Heart right ventricle (tissue), 16 donors: ENCODE measurements around the gene PLCB4. TPM values are rescaled to one million over a fixed set of nuclear protein-coding genes. Genes with fewer than 3 reads are reported as not detected.

Experiments
- ATAC-seq, 8 donors: fragments of 200-7000 bp; cut with Tn5 transposase; one replicate each; pipeline ENCODE4 v1.9.1; 2020; ENCODE audit warnings: mild to moderate bottlenecking in 8 of 8, moderate library complexity in 8 of 8, moderate number of reproducible peaks in 1 of 8
- DNase-seq, 2 donors: peaks; one replicate each; pipeline ENCODE4 v3.0.0-alpha.2; 2020
- H3K27ac ChIP-seq, 10 donors: fragments of 200-600 bp; sonication (generic) in 2 of 10; one replicate each; pipeline versions ENCODE4 v1.5.0 to v1.8.0; 2020 to 2022; ENCODE audit warnings: mild to moderate bottlenecking in 3 of 10
- H3K27me3 ChIP-seq, 7 donors: fragments of 200-600 bp; one replicate each; pipeline ENCODE4 v1.8.0; 2021 to 2022; ENCODE audit warnings: mild to moderate bottlenecking in 2 of 7
- H3K36me3 ChIP-seq, 9 donors: fragments of 200-600 bp; sonication (generic) in 1 of 9; one replicate each; pipeline versions ENCODE4 v1.5.0 to v1.8.0; 2020 to 2022; ENCODE audit warnings: mild to moderate bottlenecking in 2 of 9
- H3K4me1 ChIP-seq, 9 donors: fragments of 200-600 bp; sonication (generic) in 1 of 9; one replicate each; pipeline versions ENCODE4 v1.5.0 to v1.8.0; 2020 to 2022; ENCODE audit warnings: mild to moderate bottlenecking in 4 of 9
- H3K4me3 ChIP-seq, 10 donors: fragments of 200-600 bp; sonication (generic) in 2 of 10; one replicate each; pipeline versions ENCODE4 v1.5.0 to v1.8.0; 2020 to 2022; ENCODE audit warnings: mild to moderate bottlenecking in 7 of 10, moderate library complexity in 2 of 10
- H3K9me3 ChIP-seq, 11 donors: fragments of 200-600 bp in 10 of 11; sonication (generic) in 2 of 11; one replicate each; pipeline versions ENCODE4 v1.5.0 to v1.8.0; 2013 to 2022; ENCODE audit warnings: mild to moderate bottlenecking in 2 of 11, control low read depth in 1 of 11, moderate library complexity in 1 of 11
- CTCF ChIP-seq, 9 donors: fragments of 200-600 bp; sonication (generic) in 2 of 9; IDR thresholded peaks; one replicate each; pipeline versions ENCODE4 v1.5.0 to v1.8.0; 2021 to 2022; ENCODE audit warnings: antibody characterized with exemption in 9 of 9, mild to moderate bottlenecking in 5 of 9, moderate library complexity in 1 of 9
- WGBS, 2 donors: extraction: QIAGEN DNeasy Blood & Tissue Kit; methylation state at CpG; one replicate each; pipeline ENCODE4 v1.1.7; 2013; ENCODE audit warnings: inconsistent platforms in 1 of 2; 5-methylcytosine and 5-hydroxymethylcytosine counted together
- intact Hi-C, 10 donors: fragments of 100-400 bp; cut with DNase I; formaldehyde crosslinking; loops; one replicate each; pipeline versions ENCODE4 v1.11.1 to v1.14.2; 2022
- polyA plus RNA-seq, 2 donors: library from polyadenylated mRNA; stranded (reverse); fragments of 200-250 nt; gene quantifications; one replicate each; pipeline ENCODE4 v1.2.3, GENCODE V29; 2013
- total RNA-seq, 10 donors: library from RNA; stranded (reverse); fragmentation: NEBNext Ultra II Directional in 3 of 10; extraction: Animal tissue kit (Norgen Biotek cat#: 25700) in 3 of 10; gene quantifications; one replicate each; pipeline versions ENCODE4 v1.2.1 to v1.2.4, GENCODE V29; 2021 to 2023
- donor health status: Arrhythmogenic right ventricular cardiomyopathy.
- donor health status: ischemic (EF 13 %, LVEDD 7.1; RV severe dilation, severe dysfunction).
- donor health status: healthy with polysubstance abuse.
- donor health status: DM: no; HTN: yes; CAD: no.
- donor health status: DM: no; HTN: no; CAD: no.
- donor health status: ischemic (EF 25% LVEDD 6.9; RV normal size, moderate dysfunction).
- donor health status: ischemic (EF 25% LVEDD 5.7; RV mildly dilated, moderate dysfunction).
- donor health status: healthy.
- donor health status: DM: yes; HTN: yes; CAD: no.
- donor health status: Ischemic cardiomyopathy.
- donor health status: ischemic (EF 35%, LVEDD 5.7; RV mildly dilated, moderate dysfunction).
- donor health status: nonischemic (EF 11% LVEDD 7.7; RV severe dilation, severe dysfunction).
- donor health status: DM: yes; HTN: yes; CAD: no.
- donor health status: PGD.
- donor health status: ischemic (EF 29% LVEDD 5.4; RV normal size, mild dysfunction).
- donor health status: nonischemic (EF 23%, LVEDD 6.1; RV moderate dilation, normal function).

PLCB4 gene
- total and polyA plus RNA-seq, 12 donors, result 3.6 to 33.3 (median 28.4) TPM

- Histone ChIP-seq H3K36me3 (peaks cover 0 to 95% (median 7%) of the 10 kb centered on the region in 9 donors), H3K27me3 (no peaks in the 10 kb centered on the region), H3K27ac (no peak overlapping the region), H3K4me1 (no peaks in the 10 kb centered on the region), H3K9me3 (no peaks in the 10 kb centered on the region), H3K4me3 (no peak overlapping the region)
- no peak for ATAC-seq
- WGBS, 2 donors, result 97% methylated on average over 2 of the region's 2 CpGs
- no peak for DNase-seq
- intact Hi-C loops, result loop anchor here in 1 of 10 donors (10.0 kb wide), 1 partner anchor 130 kb away; no protein-coding TSS in a partner anchor
- no peak for TF ChIP-seq CTCF (IDR thresholded peaks at IDR 0.05)
Measured at GRCh38 chr20:9474835-9475415, 406.0 kb downstream of the PLCB4 start.

- ATAC-seq (no peak), DNase-seq (no peak)
- no peaks in the 10 kb centered on the region for H3K27me3 ChIP-seq
- H3K4me1 ChIP-seq, result no peaks in the 10 kb centered on the region
- peaks cover 0 to 100% (median 7%) of the 10 kb centered on the region in 9 donors for H3K36me3 ChIP-seq
- intact Hi-C loops, result loop anchor here in 1 of 10 donors (10.0 kb wide), 1 partner anchor 129 kb away; no protein-coding TSS in a partner anchor
- no peak overlapping the region for H3K4me3 ChIP-seq
- no peaks in the 10 kb centered on the region for H3K9me3 ChIP-seq
- H3K27ac ChIP-seq, result no peak overlapping the region
- no peak for TF ChIP-seq CTCF (IDR thresholded peaks at IDR 0.05)
Measured at GRCh38 chr20:9475456-9475855, 406.6 kb downstream of the PLCB4 start.

GRCh38 chr20:9476174-9476573 is 407.3 kb downstream of the PLCB4 start:
- no peak for DNase-seq
- H3K4me1 ChIP-seq, result no peaks in the 10 kb centered on the region
- intact Hi-C loops, result loop anchor here in 1 of 10 donors (10.0 kb wide), 1 partner anchor 129 kb away; no protein-coding TSS in a partner anchor
- no peaks in the 10 kb centered on the region for H3K27me3 ChIP-seq
- no peak overlapping the region for H3K4me3 ChIP-seq
- WGBS, 2 donors, result 69 to 95% methylated on average over 4 of the region's 4 CpGs
- H3K36me3 ChIP-seq, result peaks cover 0 to 94% (median 7%) of the 10 kb centered on the region in 9 donors
- H3K27ac ChIP-seq, result no peak overlapping the region
- H3K9me3 ChIP-seq, result no peaks in the 10 kb centered on the region
- no peak for TF ChIP-seq CTCF (IDR thresholded peaks at IDR 0.05)
- no peak for ATAC-seq

GRCh38 chr20:9476637-9477036 is 407.8 kb downstream of the PLCB4 start:
- H3K4me1 ChIP-seq, result no peaks in the 10 kb centered on the region
- no peak for DNase-seq
- intact Hi-C loops, result loop anchor here in 1 of 10 donors (10.0 kb wide), 1 partner anchor 128 kb away; no protein-coding TSS in a partner anchor
- ATAC-seq, result no peak
- no peak for TF ChIP-seq CTCF (IDR thresholded peaks at IDR 0.05)
- no peaks in the 10 kb centered on the region for H3K9me3 ChIP-seq
- H3K36me3 ChIP-seq, result peaks cover 0 to 89% (median 7%) of the 10 kb centered on the region in 9 donors
- H3K4me3 ChIP-seq, result no peak overlapping the region
- 92 to 97% methylated on average over 7 of the region's 7 CpGs for WGBS, 2 donors
- H3K27ac ChIP-seq, result no peak overlapping the region
- H3K27me3 ChIP-seq, result no peaks in the 10 kb centered on the region
